Left lung (tissue), 10 donors: ENCODE measurements around the gene PMFBP1. TPM values are rescaled to one million over a fixed set of nuclear protein-coding genes. Genes with fewer than 3 reads are reported as not detected.

Source experiments
- ATAC-seq: fragments of 200-7000 bp; cut with Tn5 transposase; one replicate; pipeline ENCODE4 v1.9.1; 2020; ENCODE audit warnings: moderate library complexity
- DNase-seq, 4 donors: peaks; one replicate each; pipeline ENCODE4 v3.0.0-alpha.2; 2013 to 2020
- H3K27ac ChIP-seq, 2 donors: fragments of 200-600 bp; sonication (generic) in 1 of 2; one replicate each; pipeline versions ENCODE4 v1.5.0 to v1.8.0; 2020 to 2021
- H3K27me3 ChIP-seq, 2 donors: fragments of 200-600 bp; sonication (generic) in 1 of 2; one replicate each; pipeline versions ENCODE4 v1.5.0 to v1.8.0; 2020 to 2021
- H3K36me3 ChIP-seq, 2 donors: fragments of 200-600 bp; sonication (generic) in 1 of 2; one replicate each; pipeline versions ENCODE4 v1.5.0 to v1.8.0; 2020 to 2021
- H3K4me1 ChIP-seq, 2 donors: fragments of 200-600 bp; one replicate each; pipeline ENCODE4 v1.8.0; 2021
- H3K4me3 ChIP-seq, 2 donors: fragments of 200-600 bp; sonication (generic) in 1 of 2; one replicate each; pipeline versions ENCODE4 v1.5.0 to v1.8.0; 2020 to 2021; ENCODE audit warnings: mild to moderate bottlenecking in 1 of 2
- H3K9me3 ChIP-seq, 2 donors: fragments of 200-600 bp; sonication (generic) in 1 of 2; one replicate each; pipeline versions ENCODE4 v1.5.0 to v1.8.0; 2020 to 2021
- CTCF ChIP-seq, 2 donors: fragments of 200-600 bp; sonication (generic) in 1 of 2; IDR thresholded peaks; one replicate each; pipeline versions ENCODE4 v1.5.0 to v1.8.0; 2021; ENCODE audit warnings: antibody characterized with exemption in 2 of 2
- intact Hi-C, 2 donors: fragments of 100-400 bp; cut with DNase I; formaldehyde crosslinking; loops; one replicate each; pipeline versions ENCODE4 v1.11.2 to v1.14.2; 2022
- polyA plus RNA-seq, 6 donors: library from polyadenylated mRNA; unstranded; fragments of 120-200 nt; gene quantifications; one replicate each; pipeline ENCODE4 v1.2.1, GENCODE V29; 2013; ENCODE audit not compliant: insufficient read length in 6 of 6
- total RNA-seq, 2 donors: library from RNA; stranded (reverse); fragmentation: NEBNext Ultra II Directional; extraction: Animal tissue kit (Norgen Biotek cat#: 25700); gene quantifications; one replicate each; pipeline ENCODE4 v1.2.1, GENCODE V29; 2021
- donor health status: DM: no; HTN: yes; CAD: no.
- donor health status: DM: no; HTN: no; CAD: no.

The PMFBP1 gene
- total and polyA plus RNA-seq, 8 donors, result 0.47 to 6.5 (median 4.9) TPM

DNA sequence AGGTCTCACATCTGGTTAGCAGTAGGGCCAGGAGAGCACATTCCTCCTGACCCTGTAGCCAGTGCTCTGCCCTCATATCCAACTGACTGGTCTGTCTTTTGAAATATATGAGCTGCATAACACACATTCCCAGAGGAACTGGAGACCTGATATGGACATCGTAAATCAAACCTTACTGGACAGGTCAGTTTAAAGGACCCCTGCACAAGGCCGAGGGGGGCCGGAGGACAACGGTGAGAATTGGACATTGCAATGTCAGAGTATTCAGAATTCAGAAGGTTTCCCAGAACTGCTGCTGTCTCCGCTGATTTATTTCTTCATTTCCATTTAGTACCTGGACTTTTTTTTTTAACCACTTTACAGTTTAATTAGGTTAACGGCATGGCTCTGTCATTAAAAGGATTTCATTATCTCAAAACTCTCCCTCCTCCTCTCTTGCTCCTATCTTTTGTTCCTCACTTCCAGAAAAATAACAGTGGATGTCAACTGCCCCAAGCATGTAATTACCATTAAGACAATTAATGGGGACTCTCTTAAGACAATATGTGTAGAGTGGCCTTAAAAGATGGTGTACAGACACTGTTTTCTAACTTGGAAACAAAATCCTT, 4.9 kb downstream of the PMFBP1 start:
- Histone ChIP-seq H3K4me1 (peaks cover 0 to 5% of the 10 kb centered on the region in 2 donors), H3K27me3 (no peaks in the 10 kb centered on the region), H3K9me3 (peaks cover 0 to 7% of the 10 kb centered on the region in 2 donors), H3K27ac (no peak overlapping the region), H3K36me3 (no peaks in the 10 kb centered on the region), H3K4me3 (no peak overlapping the region)
- intact Hi-C loops, result no loop called here
- ATAC-seq, result no peak
- no peak for DNase-seq
- TF ChIP-seq CTCF (IDR thresholded peaks at IDR 0.05), result no peak

DNA sequence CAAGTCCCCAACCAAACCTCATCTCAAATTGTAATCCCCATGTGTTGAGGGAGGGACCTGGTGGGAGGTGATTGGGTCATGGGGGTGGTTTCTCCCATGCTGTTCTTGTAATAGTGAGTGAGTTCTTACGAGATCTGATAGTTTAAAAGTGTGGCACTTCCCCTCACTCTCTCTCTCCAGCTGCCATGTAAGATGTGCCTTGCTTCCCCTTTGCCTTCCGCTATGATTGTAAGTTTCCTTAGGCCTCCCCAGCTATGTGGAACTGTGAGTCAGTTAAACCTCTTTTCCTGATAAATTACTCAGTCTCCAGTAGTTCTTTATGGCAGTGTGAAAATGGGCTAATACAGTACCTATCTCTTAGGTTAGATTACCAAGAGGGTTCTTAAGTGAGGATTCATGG, 5.8 kb downstream of the PMFBP1 start:
- Histone ChIP-seq H3K27ac (no peak overlapping the region), H3K4me1 (no peaks in the 10 kb centered on the region), H3K9me3 (peaks cover 0 to 7% of the 10 kb centered on the region in 2 donors), H3K36me3 (no peaks in the 10 kb centered on the region), H3K4me3 (no peak overlapping the region), H3K27me3 (no peaks in the 10 kb centered on the region)
- no peak for DNase-seq
- no peak for ATAC-seq
- intact Hi-C loops, result no loop called here
- no peak for TF ChIP-seq CTCF (IDR thresholded peaks at IDR 0.05)

GRCh38 chr16:72164691-72165090, 7.3 kb downstream of the PMFBP1 start:
- no peak overlapping the region for H3K4me3 ChIP-seq
- DNase-seq, result no peak
- no peaks in the 10 kb centered on the region for H3K36me3 ChIP-seq
- H3K9me3 ChIP-seq, result peaks cover 0 to 7% of the 10 kb centered on the region in 2 donors
- H3K27ac ChIP-seq, result no peak overlapping the region
- no peaks in the 10 kb centered on the region for H3K27me3 ChIP-seq
- intact Hi-C loops, result no loop called here
- ATAC-seq, result no peak
- no peak for TF ChIP-seq CTCF (IDR thresholded peaks at IDR 0.05)
- H3K4me1 ChIP-seq, result no peaks in the 10 kb centered on the region

DNA sequence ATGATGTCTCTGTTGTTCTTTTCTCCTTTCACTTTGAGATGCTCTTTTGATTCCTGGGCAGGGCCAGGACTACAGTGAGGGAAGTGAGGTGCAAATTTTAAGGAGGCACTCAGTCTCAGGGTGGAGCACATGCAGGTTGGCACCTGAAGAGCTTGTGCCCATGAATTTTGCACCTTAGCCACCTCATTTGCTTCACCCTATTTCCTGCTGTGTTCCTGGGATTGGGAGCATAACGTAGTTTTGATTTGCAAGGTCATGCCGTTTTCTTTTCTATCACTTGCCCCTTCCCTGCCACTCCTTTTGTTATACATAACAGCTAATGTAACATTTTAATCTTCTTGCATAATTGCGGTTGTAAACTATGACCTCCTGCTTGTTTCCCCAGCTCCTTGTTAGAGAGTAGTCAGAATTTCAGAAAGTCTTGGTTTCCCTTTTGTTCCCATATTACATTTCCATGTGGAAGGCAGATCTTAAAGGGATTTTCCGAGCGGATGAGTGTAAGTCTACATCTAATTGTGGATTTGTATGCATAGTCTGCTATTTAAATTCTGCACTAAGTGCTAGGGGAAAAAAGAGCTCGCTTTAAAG, 9.8 kb downstream of the PMFBP1 start:
- intact Hi-C loops, result no loop called here

More for the DNA sequence above, 9.8 kb downstream of the PMFBP1 start:
- Histone ChIP-seq H3K4me1 (no peaks in the 10 kb centered on the region), H3K9me3 (peaks cover 0 to 7% of the 10 kb centered on the region in 2 donors), H3K4me3 (no peak overlapping the region), H3K27ac (no peak overlapping the region), H3K36me3 (no peaks in the 10 kb centered on the region), H3K27me3 (no peaks in the 10 kb centered on the region)
- DNase-seq (no peak), ATAC-seq (no peak)
- no peak for TF ChIP-seq CTCF (IDR thresholded peaks at IDR 0.05)
